GM23338 (cell line): ENCODE results near the gene CDH23. TPM values are rescaled to one million over a fixed set of nuclear protein-coding genes. Genes with fewer than 3 reads are reported as not detected.

Experiments
- ATAC-seq: fragments of 200-7000 bp; cut with Tn5 transposase; 3 replicates; pipeline ENCODE4 v1.9.1; 2020
- DNase-seq: peaks from one replicate; pipeline ENCODE4 v3.0.0-alpha.2; 2015; ENCODE audit warnings: low spot score
- H2AFZ ChIP-seq: fragments of 200-600 bp; sonication (generic); 2 replicates; pipeline ENCODE4 v1.8.0; 2016; ENCODE audit warnings: antibody characterized with exemption, mild to moderate bottlenecking, moderate library complexity
- H3F3A ChIP-seq: fragments of 200-600 bp; sonication (generic); replicated peaks from 2 replicates; pipeline ENCODE4 v1.8.0; 2017; ENCODE audit warnings: antibody characterized with exemption, mixed run types, low read depth
- H3K27ac ChIP-seq: fragments of 200-600 bp; sonication (generic); 2 replicates; pipeline ENCODE4 v1.6.1; 2016; ENCODE audit warnings: low read depth
- H3K27me3 ChIP-seq: fragments of 200-600 bp; sonication (generic); 2 replicates; pipeline ENCODE4 v1.8.0; 2016; ENCODE audit warnings: mild to moderate bottlenecking, mixed run types, moderate library complexity; ENCODE audit not compliant: insufficient read depth
- H3K36me3 ChIP-seq: fragments of 200-600 bp; sonication (generic); 2 replicates; pipeline ENCODE4 v1.8.0; 2016; ENCODE audit warnings: mild to moderate bottlenecking; ENCODE audit not compliant: insufficient read depth
- H3K4me1 ChIP-seq: fragments of 200-600 bp; sonication (generic); 2 replicates; pipeline ENCODE4 v1.8.0; 2016; ENCODE audit warnings: mild to moderate bottlenecking, moderate library complexity; ENCODE audit not compliant: insufficient read depth
- H3K4me2 ChIP-seq: fragments of 200-600 bp; sonication (generic); 2 replicates; pipeline ENCODE4 v1.7.1; 2017; ENCODE audit warnings: mixed run types
- H3K4me3 ChIP-seq: fragments of 200-600 bp; sonication (generic); 2 replicates; pipeline ENCODE4 v1.6.1; 2016; ENCODE audit warnings: mixed run types
- H3K79me2 ChIP-seq: fragments of 200-600 bp; sonication (generic); replicated peaks from 2 replicates; pipeline ENCODE4 v1.8.0; 2017; ENCODE audit warnings: mild to moderate bottlenecking; ENCODE audit not compliant: insufficient read depth
- H3K9me2 ChIP-seq: fragments of 200-600 bp; sonication (generic); 2 replicates; pipeline ENCODE4 v1.8.0; 2017; ENCODE audit not compliant: insufficient read depth
- H4K20me1 ChIP-seq: fragments of 200-600 bp; sonication (generic); replicated peaks from 2 replicates; pipeline ENCODE4 v1.8.0; 2017; ENCODE audit warnings: mild to moderate bottlenecking; ENCODE audit not compliant: insufficient read depth
- H3K27ac Mint-ChIP-seq: 2 replicates; pipeline ENCODE4 v1.8.0; 2020; ENCODE audit warnings: inconsistent platforms, mild to moderate bottlenecking, moderate library complexity, mixed read lengths
- H3K27me3 Mint-ChIP-seq: 3 replicates; pipeline ENCODE4 v1.8.0; 2022; ENCODE audit warnings: low read depth, mild to moderate bottlenecking, moderate library complexity, mixed read lengths, inconsistent platforms; ENCODE audit not compliant: insufficient read depth, poor library complexity
- H3K36me3 Mint-ChIP-seq: 3 replicates; pipeline ENCODE4 v1.8.0; 2021; ENCODE audit warnings: low read depth, mild to moderate bottlenecking, inconsistent platforms, moderate library complexity, mixed read lengths
- H3K4me1 Mint-ChIP-seq: 3 replicates; pipeline ENCODE4 v1.8.0; 2020; ENCODE audit warnings: mild to moderate bottlenecking, inconsistent platforms, mixed read lengths
- H3K4me3 Mint-ChIP-seq: 3 replicates; pipeline ENCODE4 v1.8.0; 2021; ENCODE audit warnings: moderate library complexity, mild to moderate bottlenecking, inconsistent platforms, mixed read lengths
- H3K9me3 Mint-ChIP-seq: 3 replicates; pipeline ENCODE4 v1.8.0; 2020; ENCODE audit warnings: moderate library complexity, mild to moderate bottlenecking, inconsistent platforms, mixed read lengths
- CREB1 ChIP-seq: fragments of 250-450 bp; sonication (Bioruptor Pico); IDR thresholded peaks from 2 replicates; pipeline ENCODE4 v1.5.0; 2020; ENCODE audit warnings: low read depth, mild to moderate bottlenecking, moderate library complexity
- CTCF ChIP-seq, 2 experiments: fragments of 200-600 bp in 1 of 2; sonication (generic) in 1 of 2; conservative IDR thresholded peaks; 2 replicates each; pipeline versions ENCODE4 v1.5.1 to v1.6.1; 2016 to 2017; ENCODE audit warnings: antibody characterized with exemption in 2 of 2, low read depth in 2 of 2, mild to moderate bottlenecking in 2 of 2, moderate library complexity in 1 of 2
- ETS1 ChIP-seq: IDR thresholded peaks from 2 replicates; pipeline ENCODE4 v1.6.1; 2016; ENCODE audit warnings: antibody characterized with exemption
- EZH2 ChIP-seq: fragments of 200-600 bp; sonication (generic); IDR thresholded peaks from one replicate; pipeline ENCODE4 v1.8.0; 2017; ENCODE audit warnings: antibody characterized with exemption, mild to moderate bottlenecking, low read depth; ENCODE audit not compliant: unreplicated experiment
- JUNB ChIP-seq: IDR thresholded peaks from one replicate; pipeline ENCODE4 v1.6.1; 2016; ENCODE audit warnings: antibody characterized with exemption; ENCODE audit not compliant: unreplicated experiment
- NANOG ChIP-seq: IDR thresholded peaks from 2 replicates; pipeline ENCODE4 v1.6.1; 2016; ENCODE audit warnings: antibody characterized with exemption, borderline replicate concordance
- POLR2AphosphoS5 ChIP-seq: IDR thresholded peaks from 2 replicates; pipeline ENCODE4 v1.6.1; 2016; ENCODE audit warnings: antibody characterized with exemption, low read depth
- ZNF114 ChIP-seq: fragments of 250-450 bp; sonication (Bioruptor Pico); IDR thresholded peaks from 2 replicates; pipeline ENCODE4 v1.5.0; 2020; ENCODE audit warnings: mild to moderate bottlenecking, moderate library complexity
- ZNF462 ChIP-seq: fragments of 250-450 bp; sonication (Bioruptor Pico); IDR thresholded peaks from 2 replicates; pipeline ENCODE4 v1.5.0; 2020; ENCODE audit warnings: mild to moderate bottlenecking, moderate library complexity
- polyA plus RNA-seq: library from polyadenylated mRNA; unstranded; fragments of >200 nt; fragmentation: Nextera tagmentation; extraction: Ambion mirVana; gene quantifications from 2 replicates; pipeline ENCODE4 v1.2.1, GENCODE V29; 2016
- total RNA-seq: library from RNA; depleted of rRNA; stranded (reverse); fragments of >200 nt; shearing (Covaris generic); gene quantifications from 2 replicates; pipeline ENCODE4 v1.2.3, GENCODE V29; 2014
- TF ChIP-seq, protein P1 (sequence below): IDR thresholded peaks from one replicate; pipeline ENCODE4 v1.6.1; 2018; ENCODE audit warnings: antibody characterized with exemption; ENCODE audit not compliant: unreplicated experiment

Gene CDH23
- total and polyA plus RNA-seq, 2 experiments from 2014 or later = 0.95 to 4.3 TPM

DNA sequence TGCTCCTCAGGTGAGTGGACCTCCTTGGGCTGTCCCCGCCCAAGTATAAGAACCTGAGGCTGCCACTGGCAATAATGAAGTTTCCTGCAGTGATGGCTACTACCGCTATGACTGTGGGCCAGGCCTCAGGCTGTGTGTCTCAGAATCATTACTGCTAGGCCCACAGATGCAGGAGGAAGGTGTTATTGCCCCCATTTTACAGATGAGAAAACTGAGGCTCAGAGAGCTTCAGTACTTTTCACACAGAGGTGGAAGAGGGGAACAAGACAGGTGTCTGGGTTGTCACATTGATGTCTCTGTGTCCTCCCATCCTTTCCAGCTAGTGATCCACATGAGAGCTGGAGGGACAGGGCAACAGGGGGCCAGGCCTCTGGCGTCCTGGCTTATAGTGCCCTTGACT is 155.2 kb downstream of the CDH23 start (continued):
- no peak for TF ChIP-seq CTCF (conservative IDR thresholded peaks at IDR 0.05; ENCODE audit: low read depth in 2 of 2)

GRCh38 chr10:71553432-71553831 is 156.7 kb downstream of the CDH23 start:
- Histone ChIP-seq H3K27me3 (no peaks in the 10 kb centered on the region), H2AFZ (no peak overlapping the region), H3K4me3 (no peak overlapping the region), H3K9me2 (peaks cover 8% of the 10 kb centered on the region; the same call in 1 of the 2 replicates), H4K20me1 (no peaks in the 10 kb centered on the region), H3F3A (no peaks in the 10 kb centered on the region), H3K4me2 (peak overlapping the region; percentile 57; the same call in 1 of the 2 replicates), H3K79me2 (no peaks in the 10 kb centered on the region), H3K27ac (no peak overlapping the region), H3K36me3 (no peaks in the 10 kb centered on the region), H3K4me1 (peaks cover 20% of the 10 kb centered on the region)
- Mint-ChIP-seq H3K27me3 (peaks cover 10% of the 10 kb centered on the region), H3K36me3 (no peaks in the 10 kb centered on the region), H3K4me1 (peaks cover 37% of the 10 kb centered on the region), H3K4me3 (no peak overlapping the region), H3K9me3 (no peaks in the 10 kb centered on the region), H3K27ac (peak overlapping the region; percentile 57; the same call in 1 of the 2 replicates)
- ATAC-seq = peak; percentile 76
- DNase-seq = peak; percentile 44
- TF ChIP-seq ETS1 (no peak), ZNF114 (CRISPR knock-in tag) (no peak), POLR2AphosphoS5 (no peak), CTCF (conservative IDR thresholded peaks at IDR 0.05; ENCODE audit: low read depth in 2 of 2) (no peak), NANOG (no peak), JUNB (no peak), ZNF462 (CRISPR knock-in tag) (no peak), EZH2 (no peak), CREB1 (CRISPR knock-in tag) (no peak)
- TF ChIP-seq, protein P1, sequence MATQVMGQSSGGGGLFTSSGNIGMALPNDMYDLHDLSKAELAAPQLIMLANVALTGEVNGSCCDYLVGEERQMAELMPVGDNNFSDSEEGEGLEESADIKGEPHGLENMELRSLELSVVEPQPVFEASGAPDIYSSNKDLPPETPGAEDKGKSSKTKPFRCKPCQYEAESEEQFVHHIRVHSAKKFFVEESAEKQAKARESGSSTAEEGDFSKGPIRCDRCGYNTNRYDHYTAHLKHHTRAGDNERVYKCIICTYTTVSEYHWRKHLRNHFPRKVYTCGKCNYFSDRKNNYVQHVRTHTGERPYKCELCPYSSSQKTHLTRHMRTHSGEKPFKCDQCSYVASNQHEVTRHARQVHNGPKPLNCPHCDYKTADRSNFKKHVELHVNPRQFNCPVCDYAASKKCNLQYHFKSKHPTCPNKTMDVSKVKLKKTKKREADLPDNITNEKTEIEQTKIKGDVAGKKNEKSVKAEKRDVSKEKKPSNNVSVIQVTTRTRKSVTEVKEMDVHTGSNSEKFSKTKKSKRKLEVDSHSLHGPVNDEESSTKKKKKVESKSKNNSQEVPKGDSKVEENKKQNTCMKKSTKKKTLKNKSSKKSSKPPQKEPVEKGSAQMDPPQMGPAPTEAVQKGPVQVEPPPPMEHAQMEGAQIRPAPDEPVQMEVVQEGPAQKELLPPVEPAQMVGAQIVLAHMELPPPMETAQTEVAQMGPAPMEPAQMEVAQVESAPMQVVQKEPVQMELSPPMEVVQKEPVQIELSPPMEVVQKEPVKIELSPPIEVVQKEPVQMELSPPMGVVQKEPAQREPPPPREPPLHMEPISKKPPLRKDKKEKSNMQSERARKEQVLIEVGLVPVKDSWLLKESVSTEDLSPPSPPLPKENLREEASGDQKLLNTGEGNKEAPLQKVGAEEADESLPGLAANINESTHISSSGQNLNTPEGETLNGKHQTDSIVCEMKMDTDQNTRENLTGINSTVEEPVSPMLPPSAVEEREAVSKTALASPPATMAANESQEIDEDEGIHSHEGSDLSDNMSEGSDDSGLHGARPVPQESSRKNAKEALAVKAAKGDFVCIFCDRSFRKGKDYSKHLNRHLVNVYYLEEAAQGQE = no peak
